Activated B cell treated with CpG ODN at 0.5 μM for 24 hours (primary cell): ENCODE data around the gene METTL24. TPM values are rescaled to one million over a fixed set of nuclear protein-coding genes. Genes with fewer than 3 reads are reported as not detected.

Experiments used
- ATAC-seq: fragments of 200-7000 bp; cut with Tn5 transposase; one replicate; pipeline ENCODE4 v1.10.0; 2021; ENCODE audit warnings: low read depth, mild to moderate bottlenecking, moderate library complexity
- CTCF ChIA-PET: fragments of 350-600 bp; sonication (Branson Sonifier 250); formaldehyde crosslinking; loops from one replicate; lab custom pipeline; 2021; ENCODE audit warnings: antibody characterized with exemption; lab: Charles Lee
- POLR2A ChIA-PET: fragments of 350-600 bp; sonication (Branson Sonifier 250); formaldehyde crosslinking; loops from one replicate; lab custom pipeline; 2021; ENCODE audit warnings: antibody characterized with exemption; lab: Charles Lee
- DNase-seq: peaks from one replicate; pipeline ENCODE4 v3.0.0; 2022
- H3K27ac Mint-ChIP-seq: one replicate; pipeline ENCODE4 v1.8.0; 2020; ENCODE audit warnings: mixed read lengths
- H3K27me3 Mint-ChIP-seq: one replicate; pipeline ENCODE4 v1.8.0; 2021; ENCODE audit warnings: mixed read lengths
- H3K36me3 Mint-ChIP-seq: one replicate; pipeline ENCODE4 v1.8.0; 2021; ENCODE audit warnings: low read depth, mixed read lengths
- H3K4me1 Mint-ChIP-seq: one replicate; pipeline ENCODE4 v1.8.0; 2021; ENCODE audit warnings: mixed read lengths
- H3K4me3 Mint-ChIP-seq: one replicate; pipeline ENCODE4 v1.8.0; 2020; ENCODE audit warnings: mild to moderate bottlenecking, mixed read lengths
- H3K9me3 Mint-ChIP-seq: one replicate; pipeline ENCODE4 v1.8.0; 2020; ENCODE audit warnings: mixed read lengths
- CTCF ChIP-seq: fragments of 200-600 bp; IDR thresholded peaks from one replicate; pipeline ENCODE4 v1.8.0; 2022; ENCODE audit warnings: antibody characterized with exemption, mild to moderate bottlenecking
- intact Hi-C: fragments of 100-400 bp; cut with micrococcal nuclease; formaldehyde crosslinking; loops from one replicate; pipeline ENCODE4 v1.15.1; 2024
- total RNA-seq: library from RNA; stranded (reverse); gene quantifications from 2 replicates; pipeline ENCODE4 v1.2.3, GENCODE V29; 2022

The METTL24 gene
- total RNA-seq, 1 donor from 2014 or later: not detected

GRCh38 chr6:110265273-110265672 lies 92.9 kb downstream of the METTL24 start:
- ChIA-PET POLR2A (no interaction called here), CTCF (no interaction called here)
- Mint-ChIP-seq H3K36me3 (no peaks in the 10 kb centered on the region), H3K4me1 (no peaks in the 10 kb centered on the region), H3K4me3 (no peak overlapping the region), H3K9me3 (peaks cover 10% of the 10 kb centered on the region), H3K27ac (no peak overlapping the region), H3K27me3 (peaks cover 5% of the 10 kb centered on the region)
- ATAC-seq: no peak
- intact Hi-C loops: no loop called here
- no peak for TF ChIP-seq CTCF
- DNase-seq: no peak

GRCh38 chr6:110256366-110256765 lies 101.8 kb downstream of the METTL24 start:
- no peak for TF ChIP-seq CTCF
- Mint-ChIP-seq H3K36me3 (no peaks in the 10 kb centered on the region), H3K27me3 (peaks cover 6% of the 10 kb centered on the region), H3K9me3 (peaks cover 12% of the 10 kb centered on the region), H3K4me3 (no peak overlapping the region), H3K4me1 (no peaks in the 10 kb centered on the region), H3K27ac (no peak overlapping the region)
- DNase-seq (no peak), ATAC-seq (no peak)
- POLR2A ChIA-PET: no interaction called here
- CTCF ChIA-PET: no interaction called here
- intact Hi-C loops: no loop called here

- Mint-ChIP-seq H3K27me3 (peaks cover 6% of the 10 kb centered on the region), H3K36me3 (no peaks in the 10 kb centered on the region), H3K9me3 (peaks cover 10% of the 10 kb centered on the region), H3K4me3 (no peak overlapping the region), H3K27ac (no peak overlapping the region), H3K4me1 (no peaks in the 10 kb centered on the region)
- CTCF ChIA-PET: no interaction called here
- intact Hi-C loops: no loop called here
- no peak for TF ChIP-seq CTCF
- POLR2A ChIA-PET: no interaction called here
- DNase-seq: no peak
- no peak for ATAC-seq
Observed at GRCh38 chr6:110255211-110255750, 102.9 kb downstream of the METTL24 start.

GRCh38 chr6:110250838-110251237 lies 107.3 kb downstream of the METTL24 start:
- DNase-seq (no peak), ATAC-seq (no peak)
- no peak for TF ChIP-seq CTCF
- ChIA-PET POLR2A (no interaction called here), CTCF (no interaction called here)
- H3K27ac Mint-ChIP-seq: no peak overlapping the region
- H3K4me3 Mint-ChIP-seq: no peak overlapping the region
- peaks cover 5% of the 10 kb centered on the region for H3K9me3 Mint-ChIP-seq
- H3K27me3 Mint-ChIP-seq: no peaks in the 10 kb centered on the region
- H3K36me3 Mint-ChIP-seq: no peaks in the 10 kb centered on the region
- intact Hi-C loops: no loop called here
- H3K4me1 Mint-ChIP-seq: no peaks in the 10 kb centered on the region

- H3K9me3 Mint-ChIP-seq: peaks cover 5% of the 10 kb centered on the region
- no peak overlapping the region for H3K27ac Mint-ChIP-seq
- no peaks in the 10 kb centered on the region for H3K36me3 Mint-ChIP-seq
- DNase-seq (no peak), ATAC-seq (no peak)
- TF ChIP-seq CTCF: no peak
- no peaks in the 10 kb centered on the region for H3K4me1 Mint-ChIP-seq
- CTCF ChIA-PET: no interaction called here
- POLR2A ChIA-PET: no interaction called here
- no peaks in the 10 kb centered on the region for H3K27me3 Mint-ChIP-seq
- H3K4me3 Mint-ChIP-seq: no peak overlapping the region
- intact Hi-C loops: no loop called here
Observed at GRCh38 chr6:110250058-110250457, 108.1 kb downstream of the METTL24 start.
